Measurements from ENCODE around the gene ARHGAP8.

- TF ChIP-seq POLR2A (IDR thresholded peaks at IDR 0.05; ENCODE audit: extremely low read depth, insufficient read length), result no peak
- TF ChIP-seq CTCF (IDR thresholded peaks at IDR 0.05; ENCODE audit: low read depth, low read length), result no peak
- no peak for TF ChIP-seq MYC (IDR thresholded peaks at IDR 0.05; ENCODE audit: low read depth, low read length)
- TF ChIP-seq, protein P1, sequence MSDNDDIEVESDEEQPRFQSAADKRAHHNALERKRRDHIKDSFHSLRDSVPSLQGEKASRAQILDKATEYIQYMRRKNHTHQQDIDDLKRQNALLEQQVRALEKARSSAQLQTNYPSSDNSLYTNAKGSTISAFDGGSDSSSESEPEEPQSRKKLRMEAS (IDR thresholded peaks at IDR 0.05; ENCODE audit: low read depth, low read length), result no peak
Measured at GRCh38 chr22:44793506-44794172, 41.3 kb downstream of the ARHGAP8 start.
